Memory B cell (primary cell): Measurements from ENCODE around the gene CIDEC.
"Not testable (repeated sequence)": the region's sequence is repeated elsewhere in the genome, so short reads cannot be mapped to it uniquely, and the experiment has no call there.

Experiments
- ATAC-seq: fragments of 150-1000 bp; cut with Tn5 transposase; 2 replicates; pipeline ENCODE4 v1.10.0; 2021; ENCODE audit warnings: low read depth, mild to moderate bottlenecking, moderate library complexity
- DNase-seq, 2 donors: peaks; one replicate each; pipeline ENCODE4 v3.0.0; 2022; ENCODE audit warnings: low spot score in 2 of 2
- H3K27ac Mint-ChIP-seq: one replicate; pipeline ENCODE4 v1.8.0; 2022; ENCODE audit warnings: mild to moderate bottlenecking, moderate library complexity, mixed read lengths
- H3K27me3 Mint-ChIP-seq: one replicate; pipeline ENCODE4 v1.8.0; 2022; ENCODE audit warnings: mixed read lengths
- H3K36me3 Mint-ChIP-seq: one replicate; pipeline ENCODE4 v1.8.0; 2022; ENCODE audit warnings: mild to moderate bottlenecking, mixed read lengths
- H3K4me1 Mint-ChIP-seq: one replicate; pipeline ENCODE4 v1.8.0; 2022; ENCODE audit warnings: mixed read lengths
- H3K4me3 Mint-ChIP-seq: one replicate; pipeline ENCODE4 v1.8.0; 2022; ENCODE audit warnings: mild to moderate bottlenecking, moderate library complexity, mixed read lengths
- H3K9me3 Mint-ChIP-seq: one replicate; pipeline ENCODE4 v1.8.0; 2022; ENCODE audit warnings: mixed read lengths

Gene CIDEC

DNA sequence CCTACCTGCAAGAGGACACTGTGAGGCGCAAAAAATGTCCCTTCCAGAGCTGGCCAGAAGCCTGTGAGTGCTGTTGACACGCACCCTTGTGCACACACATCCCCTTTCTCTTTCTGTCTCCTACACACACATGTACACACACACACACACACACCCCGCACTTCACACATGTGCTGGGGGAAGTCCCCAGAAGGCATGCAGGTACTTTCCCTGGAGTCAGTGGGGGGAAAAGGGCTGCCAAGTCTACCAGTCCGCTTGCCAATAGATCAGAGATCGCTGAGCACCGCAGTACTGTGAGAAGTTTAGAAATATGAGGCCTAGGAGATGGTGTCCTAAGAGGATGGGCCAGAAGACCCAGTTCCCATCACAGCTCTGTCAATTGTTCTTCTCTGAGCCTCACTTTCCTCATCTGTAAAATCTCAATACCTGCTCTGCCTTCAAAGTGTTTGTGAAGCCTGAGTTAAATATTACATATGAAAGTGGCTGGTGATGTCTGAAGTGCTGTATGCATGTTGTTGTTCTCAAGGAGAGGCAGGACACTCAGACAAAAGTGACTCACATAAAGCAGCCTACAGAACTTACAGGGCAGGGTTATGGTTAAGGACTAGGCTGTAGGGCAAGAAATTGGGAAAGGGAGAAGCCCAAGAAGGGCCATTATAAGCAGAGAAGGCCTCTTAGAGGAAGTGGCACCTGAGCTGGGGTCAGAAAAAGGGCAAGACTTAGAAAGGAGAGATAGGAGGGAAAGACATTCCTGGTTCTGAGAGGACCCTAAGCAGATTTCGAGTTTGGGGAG, 29.4 kb upstream of the CIDEC start:
- no peaks in the 10 kb centered on the region for H3K4me1 Mint-ChIP-seq
- ATAC-seq (peak; percentile 37), DNase-seq (no peak)
- H3K27ac Mint-ChIP-seq, result no peak overlapping the region
- peaks cover 5% of the 10 kb centered on the region for H3K27me3 Mint-ChIP-seq
- no peaks in the 10 kb centered on the region for H3K9me3 Mint-ChIP-seq
- no peak overlapping the region for H3K4me3 Mint-ChIP-seq
- H3K36me3 Mint-ChIP-seq, result no peaks in the 10 kb centered on the region

DNA sequence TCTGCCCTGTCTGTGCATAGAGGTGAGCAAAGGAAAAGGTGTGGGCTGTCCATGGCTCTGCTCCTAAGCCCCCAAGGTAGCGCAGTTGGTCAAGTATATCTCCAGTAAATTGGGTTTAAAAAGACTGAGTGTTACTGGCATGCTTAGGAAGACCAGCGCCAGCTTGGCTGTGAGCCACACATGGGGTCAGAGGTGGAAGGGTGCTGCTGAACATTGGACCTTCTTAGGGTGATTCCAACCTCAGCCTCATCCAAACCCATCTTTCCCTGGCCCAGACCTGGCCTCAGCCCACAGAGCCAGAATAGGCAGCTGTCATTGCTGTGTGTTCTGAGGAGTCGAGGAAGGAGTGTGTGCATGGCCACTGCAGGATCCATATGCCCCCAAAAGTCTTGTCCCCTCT, 28.2 kb upstream of the CIDEC start:
- Mint-ChIP-seq H3K4me3 (no peak overlapping the region), H3K36me3 (no peaks in the 10 kb centered on the region), H3K27me3 (peaks cover 8% of the 10 kb centered on the region), H3K27ac (no peak overlapping the region), H3K9me3 (no peaks in the 10 kb centered on the region), H3K4me1 (no peaks in the 10 kb centered on the region)
- no peak for ATAC-seq
- DNase-seq, result no peak

DNA sequence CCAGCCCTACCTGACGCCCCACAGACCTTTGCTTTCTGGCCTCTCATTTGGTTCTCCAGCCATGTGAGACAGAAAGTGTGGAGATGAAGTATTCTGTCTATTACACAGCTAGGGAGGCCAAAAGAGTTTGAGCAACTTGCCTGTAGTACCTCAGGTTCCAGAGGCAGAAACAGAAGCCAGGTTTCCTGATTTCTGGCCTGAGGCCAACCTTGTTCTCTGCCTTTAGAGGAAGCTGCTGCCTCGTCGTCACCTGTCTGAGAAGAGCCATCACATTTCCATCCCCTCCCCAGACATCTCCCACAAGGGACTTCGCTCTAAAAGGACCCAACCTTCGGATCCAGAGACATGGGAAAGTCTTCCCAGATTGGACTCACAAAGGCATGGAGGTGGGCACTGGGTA, 26.4 kb upstream of the CIDEC start:
- Mint-ChIP-seq H3K27me3 (peaks cover 4% of the 10 kb centered on the region), H3K9me3 (no peaks in the 10 kb centered on the region), H3K4me1 (no peaks in the 10 kb centered on the region), H3K36me3 (no peaks in the 10 kb centered on the region), H3K4me3 (no peak overlapping the region), H3K27ac (no peak overlapping the region)
- DNase-seq (no peak), ATAC-seq (no peak)

DNA sequence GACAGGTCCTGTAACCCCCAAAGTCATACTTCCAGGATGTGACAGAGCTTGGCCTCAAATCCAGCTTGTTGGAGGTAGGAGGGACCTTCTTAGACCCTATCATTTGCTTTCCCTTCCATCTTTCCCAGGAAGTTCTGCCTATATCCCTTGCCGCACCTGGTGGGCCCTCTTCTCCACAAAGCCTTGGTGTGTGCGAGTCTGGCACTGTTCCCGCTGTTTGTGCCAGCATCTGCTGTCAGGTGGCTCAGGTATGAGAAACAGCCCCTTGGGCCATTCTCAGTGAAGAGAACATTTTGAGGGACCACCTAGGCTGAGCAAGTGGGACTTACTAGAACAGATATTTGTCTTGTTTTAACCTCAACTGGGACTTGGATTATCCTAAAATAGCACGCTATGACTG, 23.9 kb upstream of the CIDEC start:
- Mint-ChIP-seq H3K27ac (no peak overlapping the region), H3K27me3 (peaks cover 4% of the 10 kb centered on the region), H3K4me3 (no peak overlapping the region), H3K4me1 (peaks cover 3% of the 10 kb centered on the region), H3K36me3 (no peaks in the 10 kb centered on the region), H3K9me3 (no peaks in the 10 kb centered on the region)
- DNase-seq (no peak), ATAC-seq (no peak)

DNA sequence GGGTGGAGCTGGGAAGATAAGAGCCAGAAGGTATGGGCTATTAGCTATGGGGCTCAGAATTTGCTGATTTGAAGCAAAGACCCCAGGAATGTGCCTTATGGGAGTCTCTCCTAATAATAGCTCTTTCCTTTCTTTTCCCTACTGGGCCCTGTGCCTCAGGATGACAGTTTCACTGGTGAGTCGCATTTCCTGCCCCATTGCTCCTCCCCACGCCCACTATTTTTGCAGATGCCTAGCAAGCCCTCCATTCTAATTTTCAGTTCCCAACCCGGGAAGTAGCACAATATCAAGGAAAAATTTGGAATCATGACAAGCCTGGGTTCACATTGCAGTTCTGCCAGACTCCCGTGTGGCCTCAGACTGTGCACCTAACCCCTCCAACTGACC, 23.2 kb upstream of the CIDEC start:
- H3K9me3 Mint-ChIP-seq, result no peaks in the 10 kb centered on the region
- H3K4me3 Mint-ChIP-seq, result no peak overlapping the region
- H3K36me3 Mint-ChIP-seq, result no peaks in the 10 kb centered on the region
- no peak overlapping the region for H3K27ac Mint-ChIP-seq
- DNase-seq, result no peak
- H3K27me3 Mint-ChIP-seq, result peaks cover 4% of the 10 kb centered on the region
- no peak for ATAC-seq
- peaks cover 4% of the 10 kb centered on the region for H3K4me1 Mint-ChIP-seq

DNA sequence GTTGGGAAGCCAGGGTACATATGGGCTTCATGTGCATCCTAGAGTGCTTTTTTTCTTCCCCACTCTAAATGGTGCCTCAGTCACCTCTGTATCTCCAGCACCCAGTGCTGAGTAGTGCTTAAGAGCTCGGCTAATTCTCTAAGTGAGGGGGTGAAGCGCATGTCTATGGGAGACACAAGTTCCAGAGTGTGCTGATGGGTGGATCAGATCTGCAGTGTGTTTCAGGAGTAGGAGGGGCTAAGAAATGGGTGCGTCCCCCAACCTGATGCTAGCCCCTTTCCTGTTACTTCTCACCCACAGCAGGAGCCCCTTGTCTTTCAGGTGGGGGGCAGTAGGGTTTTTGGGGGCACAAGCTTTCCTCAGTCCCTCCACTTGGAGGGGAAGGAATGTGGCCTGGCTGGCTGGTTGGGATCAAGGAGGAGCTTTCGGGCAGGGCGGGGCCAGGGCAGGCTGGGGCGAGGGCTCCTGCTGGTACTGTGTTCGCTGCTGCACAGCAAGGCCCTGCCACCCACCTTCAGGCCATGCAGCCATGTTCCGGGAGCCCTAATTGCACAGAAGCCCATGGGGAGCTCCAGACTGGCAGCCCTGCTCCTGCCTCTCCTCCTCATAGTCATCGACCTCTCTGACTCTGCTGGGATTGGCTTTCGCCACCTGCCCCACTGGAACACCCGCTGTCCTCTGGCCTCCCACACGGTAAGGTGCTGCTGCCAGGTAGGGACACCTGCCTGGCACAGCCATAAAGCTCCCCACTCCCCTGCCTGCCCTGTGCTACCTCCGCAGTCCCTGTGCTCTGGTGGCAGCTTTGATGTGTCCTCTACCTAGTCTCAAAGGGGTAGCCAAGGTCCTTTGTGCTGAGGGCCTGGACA, 22.6 kb upstream of the CIDEC start, which contains the start of gene IL17RE:
Gene IL17RE (plus strand): TSS at position 477 of the 866 bp plus-strand sequence. CDS start 85 bp downstream, at position 562.
- DNase-seq, result no peak
- no peak for ATAC-seq
- H3K27me3 Mint-ChIP-seq, result peaks cover 4% of the 10 kb centered on the region
- peaks cover 6% of the 10 kb centered on the region for H3K4me1 Mint-ChIP-seq
- H3K4me3 Mint-ChIP-seq, result no peak within 1 kb of the TSS
- H3K9me3 Mint-ChIP-seq, result no peaks in the 10 kb centered on the region
- H3K27ac Mint-ChIP-seq, result no peak within 1 kb of the TSS
- no peaks in the 10 kb centered on the region for H3K36me3 Mint-ChIP-seq

DNA sequence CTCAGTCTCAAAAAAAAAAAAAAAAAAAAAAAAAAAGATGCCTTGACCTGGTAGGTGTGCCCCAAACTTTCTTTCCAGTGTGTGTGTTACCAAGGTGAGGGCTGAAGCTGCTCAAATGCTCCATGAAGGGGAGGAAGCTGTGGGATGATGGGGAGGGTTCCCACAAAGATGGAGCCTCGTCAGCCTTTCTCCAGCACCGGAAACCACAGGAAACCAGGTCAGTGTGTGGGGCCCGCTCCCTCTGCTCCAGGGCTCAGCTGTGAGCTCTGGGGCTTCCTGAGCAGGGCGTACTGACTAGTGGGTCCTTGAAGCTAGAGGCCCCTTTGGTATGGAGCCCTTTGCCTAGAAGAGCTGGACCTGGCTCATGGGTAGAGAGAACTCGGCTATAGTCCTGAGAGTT, 21.9 kb upstream of the CIDEC start:
- Mint-ChIP-seq H3K4me3 (no peak overlapping the region), H3K27me3 (peaks cover 4% of the 10 kb centered on the region), H3K36me3 (no peaks in the 10 kb centered on the region), H3K27ac (no peak overlapping the region), H3K4me1 (peaks cover 6% of the 10 kb centered on the region), H3K9me3 (no peaks in the 10 kb centered on the region)
- no peak for DNase-seq
- ATAC-seq, result no peak

DNA sequence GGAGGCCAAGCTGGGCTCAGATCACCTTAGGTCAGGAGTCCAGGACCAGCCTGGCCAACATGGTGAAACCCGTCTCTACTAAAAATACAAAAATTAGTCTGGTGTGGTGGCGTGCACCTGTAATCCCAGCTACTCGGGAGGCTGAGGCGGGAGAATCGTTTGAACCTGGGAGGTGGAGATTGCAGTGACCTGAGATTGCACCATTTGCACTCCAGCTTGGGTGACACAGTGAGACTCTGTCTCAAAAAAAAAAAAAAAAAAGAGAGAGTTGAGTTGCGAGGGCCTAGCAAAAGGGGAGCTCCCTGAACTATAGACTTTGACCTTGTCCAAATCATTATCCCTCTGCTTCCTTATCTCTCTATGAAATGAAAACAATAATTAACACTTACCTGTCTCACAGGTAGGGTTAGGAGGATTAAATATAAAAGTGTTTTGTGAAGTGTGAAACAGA, 20.9 kb upstream of the CIDEC start:
- H3K27ac Mint-ChIP-seq, DNase-seq, H3K9me3 Mint-ChIP-seq, H3K4me3 Mint-ChIP-seq, H3K36me3 Mint-ChIP-seq, ATAC-seq, H3K4me1 Mint-ChIP-seq, H3K27me3 Mint-ChIP-seq: not testable (repeated sequence)

DNA sequence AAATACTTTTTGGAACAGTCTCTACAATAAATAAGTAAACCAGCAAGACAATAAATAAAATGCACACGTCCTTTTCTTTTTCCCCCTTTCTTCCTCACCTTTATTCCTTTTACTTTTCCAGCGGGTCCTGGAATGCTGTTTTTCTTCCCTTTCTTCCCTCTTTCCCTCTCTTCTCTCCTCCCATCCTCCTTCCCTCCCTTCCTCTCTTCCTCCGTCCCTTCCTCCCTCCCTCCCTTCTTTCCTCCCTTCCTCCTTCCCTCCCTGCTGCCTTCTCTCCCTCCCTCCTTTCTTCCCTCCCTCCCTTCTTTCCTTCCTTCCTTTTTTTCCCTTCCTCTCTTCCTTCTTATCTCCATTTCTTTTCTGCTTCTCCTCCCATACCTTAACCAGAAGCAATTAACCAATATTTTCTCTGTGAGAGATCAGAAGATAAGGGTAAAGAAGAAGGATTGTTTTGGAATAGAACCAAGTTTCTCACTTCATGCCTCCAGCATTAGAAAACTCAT, 19.3 kb upstream of the CIDEC start:
- Mint-ChIP-seq H3K4me3 (no peak overlapping the region), H3K36me3 (peaks cover 4% of the 10 kb centered on the region), H3K27ac (peak overlapping the region; percentile 50), H3K9me3 (no peaks in the 10 kb centered on the region), H3K4me1 (peaks cover 12% of the 10 kb centered on the region), H3K27me3 (peaks cover 3% of the 10 kb centered on the region)
- ATAC-seq (no peak), DNase-seq (no peak)

DNA sequence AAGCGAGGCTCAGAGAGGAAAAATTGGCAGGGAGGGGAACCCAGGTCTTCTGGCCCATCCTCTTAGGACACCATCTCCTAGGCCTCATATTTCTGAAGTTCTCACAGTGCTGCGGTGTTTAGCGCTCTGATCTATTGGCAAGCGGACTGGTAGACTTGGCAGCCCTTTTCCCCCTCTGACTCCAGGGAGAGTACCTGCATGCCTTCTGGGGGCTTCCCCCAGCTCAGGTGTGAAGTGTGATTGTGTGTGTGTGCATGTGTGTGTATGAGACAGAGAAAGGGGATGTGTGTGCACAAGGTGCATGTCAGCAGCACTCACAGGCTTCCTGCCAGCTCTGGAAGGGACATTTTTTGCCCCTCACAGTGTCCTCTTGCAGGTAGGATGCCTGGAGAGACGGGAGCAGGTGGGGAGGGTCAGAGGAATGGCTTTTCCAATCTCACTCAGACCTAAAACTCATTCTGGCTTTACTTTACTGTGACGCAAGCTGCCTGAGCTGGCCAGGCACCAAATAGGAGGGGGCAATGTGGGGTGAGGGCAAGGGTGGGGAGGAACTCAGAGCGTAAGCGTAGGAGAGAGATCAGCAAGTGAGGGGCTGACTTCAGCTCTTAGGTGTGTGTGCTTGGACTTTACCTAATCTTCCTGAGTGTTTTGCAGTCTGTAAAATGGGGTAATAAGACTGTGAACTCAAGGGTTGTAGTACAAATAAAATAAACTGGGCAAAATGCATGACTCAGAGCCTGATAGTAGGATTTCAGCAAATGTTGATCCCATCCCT, 18.6 kb upstream of the CIDEC start:
- DNase-seq, result no peak
- peaks cover 12% of the 10 kb centered on the region for H3K4me1 Mint-ChIP-seq
- H3K4me3 Mint-ChIP-seq, result no peak overlapping the region
- H3K9me3 Mint-ChIP-seq, result no peaks in the 10 kb centered on the region
- no peak for ATAC-seq
- no peaks in the 10 kb centered on the region for H3K27me3 Mint-ChIP-seq
- peaks cover 4% of the 10 kb centered on the region for H3K36me3 Mint-ChIP-seq
- H3K27ac Mint-ChIP-seq, result peak overlapping the region; percentile 15

DNA sequence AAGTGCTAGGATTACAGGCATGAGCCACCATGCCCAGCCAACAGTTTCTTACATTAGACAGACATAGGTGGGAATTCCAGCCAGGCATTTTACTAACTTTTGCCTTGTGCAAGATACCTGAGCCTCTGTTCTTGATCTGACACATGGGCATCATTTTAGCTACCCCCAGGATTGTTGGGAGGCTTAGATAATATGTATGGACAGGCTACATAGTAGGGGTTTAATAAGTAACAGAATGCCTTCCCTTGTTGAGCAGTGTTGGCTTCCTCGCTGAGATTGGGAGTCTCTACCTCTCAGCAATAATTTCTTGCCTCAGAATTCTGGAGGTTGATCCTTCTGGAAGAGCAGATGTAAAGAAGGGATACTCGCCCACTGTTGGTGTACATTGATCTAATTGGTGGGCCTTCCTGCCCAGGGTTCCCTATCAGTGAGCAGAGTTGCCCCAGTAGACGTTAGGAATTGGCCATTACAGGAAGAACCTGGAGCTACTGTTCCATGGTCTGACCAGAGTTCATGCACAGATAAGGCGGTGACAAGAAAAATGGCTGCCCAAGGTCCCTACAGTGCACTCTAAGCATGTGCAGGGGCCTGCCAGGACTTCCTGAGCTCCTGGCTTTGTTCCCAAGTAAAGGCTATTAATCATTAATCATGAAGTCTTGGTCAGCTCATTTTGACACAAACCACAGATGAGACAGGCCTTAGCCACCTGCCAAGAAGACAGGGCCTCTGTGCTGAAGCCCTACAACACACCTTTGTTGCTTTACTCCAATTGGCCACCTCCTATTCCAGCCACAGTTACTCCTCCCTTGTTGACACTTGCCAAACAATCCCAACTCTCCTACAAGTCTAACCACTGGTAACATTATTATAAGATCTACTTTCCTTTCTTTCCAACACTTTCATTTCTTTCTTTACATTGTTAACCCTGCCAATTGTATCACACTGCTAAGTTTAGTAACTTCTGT, 17.6 kb upstream of the CIDEC start:
- H3K27me3 Mint-ChIP-seq, result no peaks in the 10 kb centered on the region
- H3K9me3 Mint-ChIP-seq, result no peaks in the 10 kb centered on the region
- ATAC-seq, result no peak
- H3K4me3 Mint-ChIP-seq, result no peak overlapping the region
- H3K36me3 Mint-ChIP-seq, result peaks cover 9% of the 10 kb centered on the region
- H3K27ac Mint-ChIP-seq, result peak overlapping the region; percentile 15
- peaks cover 17% of the 10 kb centered on the region for H3K4me1 Mint-ChIP-seq
- DNase-seq, result no peak

DNA sequence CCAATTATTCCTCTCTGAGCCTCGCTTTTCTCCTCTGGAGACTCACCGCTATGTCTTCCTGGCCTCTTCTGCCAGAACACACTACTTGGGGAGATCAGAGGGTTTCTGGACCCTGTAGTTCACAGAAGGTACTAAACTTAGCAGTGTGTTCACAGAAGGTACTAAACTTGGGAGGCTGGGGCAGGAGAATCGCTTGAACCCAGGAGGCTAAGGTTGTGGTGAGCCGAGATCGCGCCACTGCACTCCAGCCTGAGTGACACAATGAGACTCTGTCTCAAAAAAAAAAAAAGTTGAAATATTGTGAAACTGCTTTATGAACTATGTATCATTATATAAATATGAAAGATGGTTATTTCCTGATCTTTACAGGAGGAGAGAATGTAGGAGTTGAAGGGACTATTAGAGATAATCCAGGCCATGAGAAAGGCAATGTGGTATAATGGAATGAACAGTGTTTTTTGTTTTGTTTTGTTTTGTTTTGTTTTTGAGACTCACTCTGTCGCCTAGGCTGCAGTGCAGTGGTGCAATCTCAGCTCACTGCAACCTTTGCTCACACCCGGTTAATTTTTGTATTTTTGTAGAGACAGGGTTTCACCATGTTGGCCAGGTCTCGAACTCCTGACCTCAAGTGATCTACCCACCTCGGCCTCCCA, 16.8 kb upstream of the CIDEC start:
- peaks cover 13% of the 10 kb centered on the region for H3K36me3 Mint-ChIP-seq
- not testable (repeated sequence) for ATAC-seq, H3K4me3 Mint-ChIP-seq, H3K27ac Mint-ChIP-seq, H3K9me3 Mint-ChIP-seq, H3K27me3 Mint-ChIP-seq, DNase-seq
- H3K4me1 Mint-ChIP-seq, result peaks cover 22% of the 10 kb centered on the region
